GM18507 (cell line): ENCODE measurements around the gene LPIN3.
"Not testable (repeated sequence)": the region's sequence is repeated elsewhere in the genome, so short reads cannot be mapped to it uniquely, and the experiment has no call there.

ENCODE experiments used
- DNase-seq: peaks from one replicate; pipeline ENCODE4 v3.0.0; 2011; ENCODE audit warnings: low read depth; ENCODE audit not compliant: insufficient read length; ENCODE audit errors: extremely low spot score
- FAIRE-seq: peaks from 2 replicates; lab custom pipeline; 2011; peaks lifted over from hg19 to GRCh38; lab: Jason Lieb, UNC

The LPIN3 gene

GRCh38 chr20:41340327-41341055, at the start of gene LPIN3:
TSS of gene LPIN3 (plus strand) at chr20:41340821. CDS start at chr20:41345804, 4,983 bp downstream.
- DNase-seq: peak; percentile 29
- FAIRE-seq: no peak

- DNase-seq: no peak
- FAIRE-seq: no peak
Observed at GRCh38 chr20:41293269-41294037, 47.2 kb upstream of the LPIN3 start.

GRCh38 chr20:41299899-41300298, 40.7 kb upstream of the LPIN3 start:
- FAIRE-seq: no peak
- no peak for DNase-seq

GRCh38 chr20:41300383-41300782, 40.2 kb upstream of the LPIN3 start:
- FAIRE-seq: no peak
- no peak for DNase-seq

- FAIRE-seq: no peak
- no peak for DNase-seq
Observed at GRCh38 chr20:41300886-41301285, 39.7 kb upstream of the LPIN3 start.

- FAIRE-seq: no peak
- DNase-seq: no peak
Observed at GRCh38 chr20:41304002-41304401, 36.6 kb upstream of the LPIN3 start.

- DNase-seq (no peak), FAIRE-seq (no peak)
Observed at GRCh38 chr20:41304424-41305079, 36.1 kb upstream of the LPIN3 start.

- FAIRE-seq (peak; percentile 77), DNase-seq (peak; percentile 44)
Observed at GRCh38 chr20:41306061-41306727, 34.4 kb upstream of the LPIN3 start.

- DNase-seq: no peak
- FAIRE-seq: no peak
Observed at GRCh38 chr20:41307021-41307420, 33.6 kb upstream of the LPIN3 start.

- DNase-seq (no peak), FAIRE-seq (no peak)
Observed at GRCh38 chr20:41308290-41308711, 32.3 kb upstream of the LPIN3 start.

- DNase-seq (no peak), FAIRE-seq (no peak)
Observed at GRCh38 chr20:41308726-41309413, 31.8 kb upstream of the LPIN3 start.

- FAIRE-seq (no peak), DNase-seq (no peak)
Observed at GRCh38 chr20:41309817-41310216, 30.8 kb upstream of the LPIN3 start.

GRCh38 chr20:41312009-41312408, 28.6 kb upstream of the LPIN3 start:
- not testable (repeated sequence) for DNase-seq

GRCh38 chr20:41314386-41314785, 26.2 kb upstream of the LPIN3 start:
- DNase-seq: no peak
- no peak for FAIRE-seq

More at GRCh38 chr20:41312009-41312408, 28.6 kb upstream of the LPIN3 start:
- not testable (repeated sequence) for FAIRE-seq

GRCh38 chr20:41316051-41316450, 24.6 kb upstream of the LPIN3 start:
- DNase-seq (no peak), FAIRE-seq (no peak)

GRCh38 chr20:41316602-41317545, 23.7 kb upstream of the LPIN3 start:
- DNase-seq: peak; percentile 69
- FAIRE-seq: no peak

GRCh38 chr20:41317546-41318270, 22.9 kb upstream of the LPIN3 start, which contains the start of gene ZHX3:
TSS of gene ZHX3 (minus strand) at chr20:41317731. CDS start at chr20:41204916, 112,815 bp downstream.
- FAIRE-seq: peak; percentile 85
- DNase-seq: peak; percentile 100
